SKM-1 (cell line): ENCODE results near the gene BRD1.

Source experiments
- DNase-seq: peaks from one replicate; lab custom pipeline; 2025; ENCODE audit not compliant: unreplicated experiment; lab: John Stamatoyannopoulos, UW

BRD1 gene

DNA sequence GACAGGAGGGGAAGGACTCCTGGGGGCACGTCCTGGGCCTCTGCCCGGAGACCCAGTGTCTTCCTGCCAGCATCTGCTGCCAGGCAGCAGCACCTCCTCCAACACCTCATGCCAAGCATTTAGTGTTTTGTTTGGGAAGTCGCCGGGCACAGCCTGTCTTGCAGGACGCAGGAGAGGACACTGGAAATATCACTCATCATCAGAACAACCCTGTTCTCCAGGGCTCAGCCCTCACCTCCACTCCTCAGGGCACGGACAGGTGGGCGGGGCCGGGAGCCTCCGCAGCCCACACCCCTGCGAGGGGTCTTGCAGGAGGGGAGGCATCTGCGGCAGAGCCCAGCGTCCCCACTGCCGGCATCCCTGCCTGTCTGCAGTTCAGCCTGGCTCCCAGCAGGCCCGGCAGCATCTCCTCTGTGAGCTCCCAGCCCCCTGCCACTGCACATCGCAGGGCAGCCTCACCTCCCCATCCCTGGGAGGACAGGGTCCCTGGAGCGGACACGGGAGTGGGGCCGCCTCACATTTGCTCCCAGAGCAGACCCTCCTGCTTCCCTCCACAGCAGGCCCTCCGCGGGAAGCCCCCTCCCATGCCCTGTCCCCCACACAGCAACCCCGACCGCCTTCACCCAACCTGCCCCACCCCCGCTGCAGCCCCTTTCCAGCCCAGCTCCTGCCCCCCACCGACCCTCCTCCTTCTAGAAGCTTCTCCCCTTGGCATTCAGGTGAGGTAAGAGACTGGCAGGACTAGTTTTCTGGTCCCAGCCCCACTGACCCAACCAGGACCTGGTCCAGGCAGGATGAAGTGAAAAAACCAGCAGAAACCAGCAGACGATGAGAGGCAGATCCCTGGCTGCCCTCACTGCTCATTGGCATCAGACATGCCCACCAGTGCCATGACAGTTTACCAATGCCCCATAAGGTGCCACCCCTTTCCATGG, 72.7 kb downstream of the BRD1 start:
- no peak for DNase-seq

- DNase-seq, result no peak
These were observed 73.5 kb downstream of the BRD1 start for GRCh38 chr22:49753961-49754695.

GRCh38 chr22:49753276-49753890, 74.3 kb downstream of the BRD1 start:
- DNase-seq, result no peak

DNA sequence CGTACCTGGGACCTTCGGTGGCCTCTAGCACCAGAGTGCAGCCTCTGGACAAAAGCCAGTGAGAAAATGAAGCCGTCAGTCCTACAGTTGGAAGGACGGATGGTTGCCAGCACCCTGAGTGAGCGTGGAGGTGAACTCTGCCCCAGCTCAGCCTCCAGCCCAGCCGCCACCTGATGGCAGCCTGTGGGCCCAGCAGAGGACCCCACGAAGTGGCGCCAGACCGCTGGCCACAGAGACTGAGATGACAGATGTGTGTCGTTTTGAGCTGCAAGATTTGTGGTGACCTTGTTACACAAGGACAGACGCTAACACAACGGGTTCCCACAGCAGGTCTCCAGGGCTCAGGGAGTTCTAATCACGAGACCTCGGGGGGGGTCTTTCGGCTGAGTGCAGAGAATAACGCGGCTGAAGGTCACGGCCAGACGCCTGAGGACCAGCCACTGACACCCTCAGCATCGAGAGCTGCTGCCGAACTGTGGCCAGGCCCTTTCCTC, 75.0 kb downstream of the BRD1 start:
- DNase-seq, result no peak

- DNase-seq, result no peak
These were observed 75.6 kb downstream of the BRD1 start for GRCh38 chr22:49751966-49752597.

DNA sequence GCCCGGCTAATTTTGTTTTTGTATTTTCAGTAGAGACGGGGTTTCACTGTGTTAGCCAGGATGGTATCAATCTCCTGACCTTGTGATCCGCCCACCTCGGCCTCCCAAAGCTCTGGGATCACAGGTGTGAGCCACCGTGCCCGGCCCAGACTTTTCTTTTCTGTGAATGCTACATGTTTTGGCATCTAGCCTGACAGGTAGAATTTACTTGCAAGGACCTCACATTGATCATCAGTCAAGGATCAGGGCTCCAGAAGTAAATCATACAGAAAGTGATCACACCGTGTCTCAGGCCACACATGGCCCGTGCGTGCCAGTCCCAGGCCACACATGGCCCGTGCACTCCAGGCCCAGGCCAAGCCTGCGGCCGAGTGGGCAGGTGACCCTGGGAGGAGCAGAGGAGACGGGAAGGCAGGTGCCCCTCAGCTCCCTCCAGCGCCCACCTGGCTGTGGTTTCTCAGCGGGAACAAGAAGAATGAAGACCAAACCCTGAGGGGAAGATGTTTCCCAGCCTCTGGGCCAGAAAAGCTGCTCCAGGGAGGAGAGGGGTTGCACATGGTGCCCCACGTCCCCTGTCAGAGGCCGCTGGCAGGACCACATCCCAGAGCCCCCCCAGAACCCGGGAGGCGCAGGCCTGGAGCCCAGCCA, 76.2 kb downstream of the BRD1 start:
- DNase-seq, result no peak

- DNase-seq, result no peak
These were observed 77.7 kb downstream of the BRD1 start for GRCh38 chr22:49749885-49750510.

- DNase-seq, result no peak
These were observed 78.4 kb downstream of the BRD1 start for GRCh38 chr22:49749227-49749626.

DNA sequence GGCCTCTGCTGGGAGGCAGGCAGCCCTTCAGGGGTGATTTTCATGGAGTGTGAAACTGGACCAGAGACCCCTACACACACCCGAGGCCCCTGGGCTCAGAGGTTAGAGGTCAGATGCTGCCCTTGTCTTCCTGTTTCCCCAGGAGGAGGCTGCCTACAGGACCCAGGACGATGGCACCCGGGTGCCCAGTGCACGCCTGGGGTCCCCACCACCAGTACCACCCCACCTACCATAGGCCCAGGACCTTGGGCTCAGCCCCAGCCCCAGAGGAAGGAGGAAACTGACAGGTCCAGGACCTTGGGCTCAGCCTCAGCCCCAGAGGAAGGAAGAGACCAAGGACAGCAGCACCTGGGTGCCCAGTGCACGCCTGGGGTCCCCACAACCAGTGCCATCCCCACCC, 79.2 kb downstream of the BRD1 start:
- no peak for DNase-seq

DNA sequence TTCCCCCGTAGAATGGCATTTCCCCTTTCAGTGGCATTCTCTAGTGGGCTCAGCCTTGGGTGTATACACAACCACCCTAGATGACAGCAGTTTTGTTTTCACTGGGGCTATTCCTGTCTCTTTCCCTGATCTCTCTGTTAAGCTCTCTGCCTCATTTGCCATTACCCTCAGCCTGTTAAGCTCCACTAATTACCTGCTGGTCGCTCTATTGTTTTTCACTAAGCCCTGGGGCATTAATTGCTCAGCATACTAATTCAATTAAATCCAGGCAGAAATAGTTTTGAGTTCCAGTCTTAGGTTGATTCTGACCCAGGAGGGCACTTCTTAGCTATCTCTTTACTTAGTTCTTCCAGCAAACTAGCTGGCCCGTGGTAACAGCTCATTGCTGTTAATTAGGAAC, 80.0 kb downstream of the BRD1 start:
- no peak for DNase-seq

DNA sequence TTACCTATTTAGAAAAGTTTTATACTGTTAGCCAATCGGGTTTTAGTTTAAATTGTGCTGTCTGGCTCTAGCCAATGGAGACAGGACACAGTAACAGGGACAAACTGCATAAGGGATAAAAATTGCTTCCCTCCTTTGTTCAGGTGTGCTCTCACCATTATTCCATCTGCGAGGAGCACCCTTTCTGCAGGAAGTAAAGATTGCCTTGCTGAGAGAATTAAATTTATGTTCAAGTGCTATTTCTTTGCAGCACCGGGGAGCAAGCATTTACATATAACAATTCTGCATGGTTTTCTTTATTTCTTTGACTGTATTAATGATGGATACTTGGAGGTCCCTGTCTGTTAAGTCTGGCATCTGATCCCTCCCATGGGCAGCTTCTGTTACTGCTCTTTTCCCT, 80.5 kb downstream of the BRD1 start:
- DNase-seq, result no peak

- no peak for DNase-seq
These were observed 81.6 kb downstream of the BRD1 start for GRCh38 chr22:49746065-49746464.

GRCh38 chr22:49740242-49740641, 87.4 kb downstream of the BRD1 start:
- no peak for DNase-seq

GRCh38 chr22:49739138-49739537, 88.5 kb downstream of the BRD1 start:
- no peak for DNase-seq

- DNase-seq, result no peak
These were observed 89.1 kb downstream of the BRD1 start for GRCh38 chr22:49738566-49738965.

DNA sequence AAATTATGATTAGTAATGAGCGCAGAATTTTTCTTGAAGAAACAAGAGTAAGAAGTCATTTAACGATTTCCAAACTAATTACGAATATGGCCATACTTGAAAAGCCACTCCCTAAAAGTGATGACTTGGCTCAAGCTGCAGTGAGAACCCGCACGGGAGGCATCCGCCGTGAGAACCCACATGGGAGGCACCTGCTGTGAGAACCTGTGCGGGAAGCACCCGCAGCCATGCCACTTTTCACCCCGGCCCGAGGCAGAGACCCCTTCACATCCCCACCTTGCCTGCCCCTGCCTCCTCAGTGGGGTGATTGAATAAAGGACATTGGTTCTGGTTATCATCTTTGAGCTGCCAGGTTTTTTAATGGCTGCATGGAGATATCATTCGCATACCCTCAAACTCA, 89.7 kb downstream of the BRD1 start:
- no peak for DNase-seq

DNA sequence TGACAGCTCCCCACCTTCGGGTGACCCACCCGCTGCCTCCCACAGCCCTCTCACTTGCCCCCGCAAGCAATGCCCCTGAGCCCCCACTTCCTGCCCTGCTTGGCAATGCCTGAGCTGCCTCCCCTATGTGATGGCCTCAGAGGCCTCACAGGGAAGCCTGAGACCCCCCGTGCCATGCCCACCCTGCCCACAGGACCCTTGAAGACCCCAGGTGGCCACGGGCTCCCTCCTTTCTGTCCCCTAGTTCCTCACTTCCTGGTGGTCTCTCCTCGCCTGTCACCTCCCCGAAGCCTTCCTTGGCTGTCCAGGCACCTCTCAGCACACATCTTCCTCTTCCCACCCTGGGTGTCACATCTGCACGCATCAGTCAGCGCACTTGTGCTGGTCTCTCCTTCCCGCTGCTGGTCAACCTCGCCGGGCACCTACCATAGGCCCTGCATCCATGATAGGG, 90.5 kb downstream of the BRD1 start:
- no peak for DNase-seq

DNA sequence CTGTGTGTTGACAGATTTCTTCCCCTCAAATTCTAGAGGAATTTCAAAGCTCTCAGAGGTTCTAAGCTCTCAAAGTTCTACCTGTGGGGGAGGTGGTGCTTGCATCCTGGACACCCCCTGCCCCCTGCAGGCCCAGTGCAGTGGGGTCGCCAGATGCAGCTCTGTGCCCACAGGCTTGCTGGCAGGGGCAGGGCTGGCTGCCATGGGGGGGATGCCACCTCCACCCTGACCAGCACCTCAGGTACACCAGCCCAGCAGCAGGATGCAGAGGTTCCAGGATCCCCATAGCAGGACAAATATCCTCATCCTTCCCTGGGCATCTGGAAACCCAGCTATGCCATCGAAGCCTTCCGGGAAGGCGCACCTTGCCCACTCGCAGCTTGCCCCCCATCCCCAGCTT, 91.1 kb downstream of the BRD1 start:
- no peak for DNase-seq

GRCh38 chr22:49735901-49736421, 91.7 kb downstream of the BRD1 start:
- no peak for DNase-seq

DNA sequence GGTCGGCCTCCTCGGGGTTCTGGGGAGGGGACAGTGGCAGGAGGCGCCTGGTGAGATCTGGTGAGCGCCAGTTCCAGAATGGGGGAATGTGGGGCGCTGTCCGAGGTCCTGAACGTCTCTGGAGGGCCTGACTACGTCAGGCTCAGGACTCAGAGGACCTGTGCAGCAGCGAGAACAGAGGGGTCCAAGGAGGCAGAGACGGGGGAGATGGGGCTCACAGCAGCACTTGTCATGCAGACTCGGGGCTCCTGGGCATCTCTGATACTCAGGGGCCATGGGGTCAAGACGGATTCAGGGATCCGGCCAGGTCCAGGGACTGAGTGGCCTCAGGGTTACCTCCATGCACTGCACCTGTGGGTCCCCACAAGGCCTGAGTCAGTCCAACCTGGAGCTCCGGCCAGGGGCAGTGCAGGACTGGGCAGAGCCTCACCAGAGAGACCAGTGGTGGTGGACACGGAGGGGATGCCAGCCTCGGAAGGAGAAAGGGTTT, 92.2 kb downstream of the BRD1 start:
- no peak for DNase-seq
